HepG2 (cell line): ENCODE data around the gene IMP3. TPM values are rescaled to one million over a fixed set of nuclear protein-coding genes. Genes with fewer than 3 reads are reported as not detected.

Experiments
- CCAR2 ChIP-seq: fragments of 200-400 bp; formaldehyde crosslinking; optimal IDR thresholded peaks from 2 replicates; pipeline ENCODE3; 2018; ENCODE audit warnings: low read depth, mild to moderate bottlenecking, low read length, moderate library complexity
- ERF ChIP-seq: IDR thresholded peaks from 2 replicates; pipeline ENCODE4 v1.6.1; 2018; ENCODE audit warnings: missing biosample characterization, missing genetic modification reagents
- SAP130 ChIP-seq: IDR thresholded peaks from 2 replicates; pipeline ENCODE4 v1.6.1; 2016; ENCODE audit warnings: low read depth
- TEAD3 ChIP-seq: optimal IDR thresholded peaks from 2 replicates; pipeline ENCODE3; 2016; ENCODE audit warnings: borderline replicate concordance
- THAP11 ChIP-seq: IDR thresholded peaks from 2 replicates; pipeline ENCODE4 v1.6.1; 2016; ENCODE audit warnings: missing biosample characterization, missing genetic modification reagents
- TOE1 ChIP-seq: sonication (generic); formaldehyde crosslinking; IDR thresholded peaks from 2 replicates; pipeline ENCODE4 v1.4.0; 2020; ENCODE audit warnings: mild to moderate bottlenecking, missing genetic modification reagents
- UBTF ChIP-seq: sonication (generic); formaldehyde crosslinking; IDR thresholded peaks from 2 replicates; pipeline ENCODE4 v1.4.0; 2020; ENCODE audit warnings: mild to moderate bottlenecking, missing genetic modification reagents
- ZBTB38 ChIP-seq: sonication (generic); formaldehyde crosslinking; IDR thresholded peaks from 2 replicates; pipeline ENCODE4 v1.5.1; 2020; ENCODE audit warnings: mild to moderate bottlenecking, missing genetic modification reagents
- ZFAT ChIP-seq: sonication (generic); formaldehyde crosslinking; conservative IDR thresholded peaks from 2 replicates; pipeline ENCODE4 v1.8.1; 2023; ENCODE audit warnings: missing genetic modification reagents, inconsistent platforms
- ZFX ChIP-seq: sonication (generic); formaldehyde crosslinking; IDR thresholded peaks from 2 replicates; pipeline ENCODE4 v1.4.0; 2020; ENCODE audit warnings: mild to moderate bottlenecking, low read depth, missing genetic modification reagents, moderate library complexity
- ZNF329 ChIP-seq: sonication (generic); formaldehyde crosslinking; IDR thresholded peaks from 2 replicates; pipeline ENCODE4 v1.9.0; 2021; ENCODE audit warnings: low read depth, mild to moderate bottlenecking, missing genetic modification reagents
- polyA plus RNA-seq, 8 experiments: library from polyadenylated mRNA; depleted of rRNA in 3 of 8; stranded (reverse) in 7 of 8; unstranded in 1 of 8; fragments of >200 nt; fragmentation: Illumina TruSeq in 4 of 8; extraction: Trizol in 4 of 8; gene quantifications; 2 replicates each; pipeline versions ENCODE4 v1.2.1 to v1.2.3, GENCODE V29; 2011 to 2016; ENCODE audit warnings: low read depth in 4 of 8, missing spikeins in 1 of 8, mixed read lengths in 1 of 8; ENCODE audit not compliant: insufficient read depth in 1 of 8
- total RNA-seq, 5 experiments: library from RNA; depleted of rRNA; stranded (reverse); fragments of >200 nt; fragmentation: Illumina TruSeq; extraction: Trizol; gene quantifications; 2 replicates each; pipeline ENCODE4 v1.2.3, GENCODE V29; 2016; ENCODE audit warnings: low read depth in 1 of 5

The IMP3 gene
- total and polyA plus RNA-seq, 2 of the 13 experiments (the other 11 are each of a cell fraction or from before 2014, with no cell fraction given): 38.3 to 143 TPM

DNA sequence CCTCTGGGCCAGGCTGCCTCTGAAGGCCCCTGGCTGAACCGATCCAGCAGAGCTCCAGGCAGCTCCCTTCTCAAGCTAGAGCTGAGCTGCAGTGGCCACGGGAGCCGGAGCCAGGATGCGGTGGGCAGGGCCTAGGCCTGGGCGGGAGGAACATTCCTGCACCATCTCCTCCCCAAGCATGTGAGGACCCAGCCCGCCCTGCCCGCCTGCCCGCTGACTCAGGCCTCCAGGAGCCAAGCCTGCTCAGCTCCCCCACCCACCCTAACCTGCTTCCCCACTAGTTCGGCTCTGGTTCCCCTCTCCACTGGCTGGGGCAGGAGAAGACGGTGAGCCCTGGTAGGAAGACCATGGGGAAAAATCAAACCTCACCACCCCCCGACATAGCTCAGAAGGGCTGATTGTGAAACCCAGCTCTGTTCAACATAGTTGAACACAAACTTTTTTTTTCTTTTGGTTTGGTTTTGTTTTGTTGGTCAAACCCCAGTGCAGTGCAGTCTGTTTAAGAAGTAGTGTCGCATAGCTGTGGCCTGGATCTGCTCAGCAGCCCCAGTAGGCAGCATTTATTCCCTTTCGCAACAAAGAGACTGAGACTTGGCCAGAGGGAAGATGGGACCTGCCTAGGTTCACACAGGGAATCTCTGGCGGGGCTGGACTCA is 21.2 kb upstream of the IMP3 start (continued):
- TF ChIP-seq TOE1 (CRISPR knock-in tag) (no peak), SAP130 (CRISPR knock-in tag) (peak; percentile 24; the same call in 1 of the 2 replicates), ZFAT (CRISPR knock-in tag) (no peak), ZFX (CRISPR knock-in tag) (peak; percentile 56), UBTF (CRISPR knock-in tag) (peak; percentile 63), ZNF329 (CRISPR knock-in tag) (no peak), ERF (CRISPR knock-in tag) (no peak), THAP11 (CRISPR knock-in tag) (0 out of 2 replicates have a peak, but pooled peaks have one; percentile 14), CCAR2 (peak; percentile 3), TEAD3 (CRISPR knock-in tag) (peak; percentile 64), ZBTB38 (CRISPR knock-in tag) (no peak)
